CD4-positive, alpha-beta T cell treated with Interferon gamma for 1 hour (primary cell): ENCODE measurements around the gene FAM163A.

ENCODE experiments used
- DNase-seq: peaks from one replicate; pipeline ENCODE4 v3.0.0-alpha.2; 2020

Gene FAM163A

DNA sequence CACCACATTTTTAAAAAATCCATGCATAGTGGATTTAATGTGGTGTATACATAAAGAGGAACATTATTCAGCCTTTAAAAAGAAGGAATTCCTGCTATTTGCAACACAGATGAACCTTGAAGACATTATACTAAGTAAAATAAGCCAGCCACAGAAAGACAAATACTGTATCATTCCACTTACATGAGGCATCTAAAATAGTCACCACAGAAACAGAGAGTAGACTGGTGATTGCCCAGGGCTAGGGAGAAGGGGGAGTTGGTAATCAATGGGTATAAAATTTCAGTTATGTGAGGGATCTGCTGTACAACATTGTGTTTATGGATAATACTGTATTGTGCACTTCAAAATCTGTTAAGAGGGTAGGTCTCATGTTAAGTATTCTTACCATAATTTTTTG, 10.0 kb downstream of the FAM163A start:
- no peak for DNase-seq

DNA sequence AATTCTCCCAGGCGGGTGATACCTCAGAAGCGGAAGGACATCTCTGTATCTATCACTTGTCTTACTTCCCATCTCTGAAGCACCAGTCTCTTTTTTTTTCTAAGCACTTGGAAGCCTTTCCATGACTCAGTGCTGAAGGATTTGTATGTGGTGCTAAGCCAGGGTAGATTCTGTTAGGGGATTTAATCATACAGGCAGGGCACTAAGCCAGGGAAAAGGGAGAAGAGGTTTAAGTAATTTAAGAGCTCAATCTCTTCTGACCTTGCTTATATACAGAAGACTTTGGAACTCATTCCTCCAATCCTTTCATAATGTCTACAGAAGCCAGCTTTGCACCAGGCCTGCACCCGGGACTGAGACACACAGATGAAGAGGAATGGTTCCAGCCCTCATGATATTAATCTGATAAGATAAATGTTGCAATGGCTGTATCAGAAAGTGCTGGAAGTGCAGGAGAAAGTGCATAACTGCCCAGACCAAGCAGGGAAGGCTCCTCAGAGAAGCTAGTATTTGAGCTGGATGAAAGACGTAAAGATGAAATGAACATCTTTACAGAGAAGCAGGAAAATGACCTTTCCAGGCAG, 11.0 kb downstream of the FAM163A start:
- DNase-seq: no peak

DNA sequence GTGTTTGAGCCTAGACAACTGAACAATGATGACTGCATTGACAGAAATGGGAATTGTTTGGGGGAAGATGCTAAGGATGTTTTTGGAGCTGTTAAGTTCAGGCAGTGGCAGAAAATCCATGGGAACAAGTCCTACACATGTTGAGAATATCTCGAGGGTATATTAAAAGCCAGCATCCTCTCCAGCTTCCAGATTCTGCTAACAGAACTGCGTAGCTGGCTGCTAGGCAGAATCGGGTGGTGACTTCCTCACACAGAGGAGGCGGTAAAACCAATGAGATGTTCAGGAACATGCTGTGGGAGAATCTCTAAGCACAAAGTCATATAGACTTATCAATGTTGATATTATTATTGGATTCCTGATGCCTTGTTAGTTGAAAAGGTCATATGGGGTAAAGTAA, 14.8 kb downstream of the FAM163A start:
- no peak for DNase-seq

DNA sequence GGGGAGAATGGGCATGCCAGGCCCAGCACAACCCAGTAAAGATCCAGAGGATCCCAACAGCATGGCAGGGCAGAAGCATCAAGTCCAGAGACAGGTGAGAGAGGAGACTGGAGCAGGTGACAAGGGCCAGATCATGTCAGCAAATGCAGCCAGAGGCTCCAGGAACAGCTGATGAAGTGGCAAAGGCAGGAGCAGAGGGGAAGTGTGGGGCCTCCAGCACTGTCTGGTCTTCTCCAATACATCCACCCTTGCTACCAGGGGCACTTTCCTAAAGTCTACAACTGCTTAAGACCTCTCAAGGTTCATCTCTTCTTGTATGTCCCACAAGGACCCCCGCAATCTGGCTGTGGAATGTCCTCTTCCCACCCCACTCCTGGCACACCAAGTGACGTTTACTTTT, 17.4 kb downstream of the FAM163A start:
- DNase-seq: no peak

DNA sequence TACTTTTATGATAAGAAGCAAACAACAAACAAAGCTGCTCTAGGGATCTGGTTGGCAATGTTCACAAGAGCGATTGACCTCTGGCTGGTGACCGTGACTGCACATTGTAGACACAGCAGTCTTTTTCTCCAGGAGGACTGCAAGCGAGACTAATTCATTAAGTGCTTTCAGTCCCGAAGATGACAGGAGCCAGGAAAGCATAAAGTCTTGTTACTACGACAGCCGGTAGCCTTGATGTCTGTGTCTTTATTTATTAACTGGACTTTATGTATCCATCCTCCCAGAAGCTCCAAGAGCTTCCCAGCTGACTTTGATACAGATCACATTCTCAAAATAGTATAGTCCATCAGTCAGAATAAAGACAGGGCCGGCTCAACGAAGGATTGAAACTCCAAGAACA, 18.2 kb downstream of the FAM163A start:
- no peak for DNase-seq

DNA sequence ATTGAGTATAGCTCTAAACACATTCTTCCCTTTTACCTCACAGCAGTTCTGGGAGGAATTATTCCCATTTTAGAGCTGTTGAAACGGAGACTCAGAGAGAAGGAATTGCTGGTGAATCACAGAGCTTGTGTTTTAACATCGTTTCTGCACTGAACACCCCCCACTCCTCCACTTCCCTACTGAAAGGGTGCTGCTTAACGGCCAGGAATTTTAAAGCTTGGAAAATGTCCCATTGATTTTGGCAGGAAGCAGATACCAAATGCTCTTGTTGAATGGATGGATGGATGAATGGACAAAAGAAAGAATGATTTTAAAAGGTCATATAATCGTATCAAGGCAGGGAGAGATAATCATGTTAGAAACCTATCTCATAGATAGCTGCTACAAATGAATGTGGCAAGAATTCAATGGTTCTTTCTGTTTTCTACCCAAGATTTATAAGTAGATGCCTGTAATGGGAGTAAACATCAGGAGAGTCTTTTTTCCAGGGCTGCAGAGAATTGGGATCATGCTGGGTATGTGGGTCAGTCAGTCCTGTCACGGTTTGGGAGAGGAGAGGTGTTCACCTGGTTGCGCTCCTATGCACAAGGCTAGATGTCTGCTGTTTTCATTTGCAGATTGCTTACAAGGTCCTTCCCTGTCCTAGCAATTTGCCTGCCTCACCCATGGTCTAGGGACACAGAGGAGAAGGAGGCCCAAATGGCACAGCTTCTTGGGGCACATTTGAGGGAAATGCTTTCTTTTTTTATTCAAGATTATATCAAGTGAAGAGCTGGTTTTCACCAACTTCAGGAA, 19.0 kb downstream of the FAM163A start:
- no peak for DNase-seq

DNA sequence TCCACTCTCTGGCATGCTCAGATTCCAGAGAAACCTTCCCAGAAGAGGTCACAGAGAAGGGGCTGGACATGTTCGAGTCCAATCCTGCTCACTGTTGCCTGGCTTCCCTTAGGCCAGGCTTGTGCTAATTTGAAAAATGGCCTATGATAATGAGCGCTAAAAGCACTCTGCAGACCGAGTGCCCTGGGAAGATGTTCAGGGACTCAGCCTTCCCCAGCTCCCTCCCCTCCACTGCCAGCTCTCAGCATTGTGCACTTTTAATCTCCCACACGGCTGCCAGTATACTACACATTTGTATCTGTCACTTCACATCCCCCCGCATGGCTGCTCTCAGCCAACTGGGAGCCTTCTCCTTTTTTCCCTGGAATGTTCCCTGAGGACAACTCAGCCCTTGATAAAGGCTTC, 24.1 kb downstream of the FAM163A start:
- no peak for DNase-seq

DNA sequence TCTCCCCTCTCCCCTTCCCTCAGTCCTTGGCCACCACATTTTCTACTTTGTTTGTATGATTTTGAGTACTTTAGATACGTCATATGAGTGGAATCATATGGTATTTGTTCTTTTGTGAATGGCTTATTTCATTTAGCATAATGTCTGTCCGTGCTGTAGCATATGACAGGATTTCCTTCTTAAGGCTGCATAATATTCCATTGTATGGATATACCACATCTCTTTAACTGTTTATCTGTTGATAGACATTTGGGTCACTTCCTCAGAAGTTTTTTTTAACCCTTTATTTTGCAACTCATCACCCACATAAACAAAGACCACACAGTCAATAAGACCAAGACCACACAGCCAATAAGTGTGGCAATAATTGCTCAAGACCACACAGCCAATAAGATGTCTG, 24.9 kb downstream of the FAM163A start:
- DNase-seq: no peak

DNA sequence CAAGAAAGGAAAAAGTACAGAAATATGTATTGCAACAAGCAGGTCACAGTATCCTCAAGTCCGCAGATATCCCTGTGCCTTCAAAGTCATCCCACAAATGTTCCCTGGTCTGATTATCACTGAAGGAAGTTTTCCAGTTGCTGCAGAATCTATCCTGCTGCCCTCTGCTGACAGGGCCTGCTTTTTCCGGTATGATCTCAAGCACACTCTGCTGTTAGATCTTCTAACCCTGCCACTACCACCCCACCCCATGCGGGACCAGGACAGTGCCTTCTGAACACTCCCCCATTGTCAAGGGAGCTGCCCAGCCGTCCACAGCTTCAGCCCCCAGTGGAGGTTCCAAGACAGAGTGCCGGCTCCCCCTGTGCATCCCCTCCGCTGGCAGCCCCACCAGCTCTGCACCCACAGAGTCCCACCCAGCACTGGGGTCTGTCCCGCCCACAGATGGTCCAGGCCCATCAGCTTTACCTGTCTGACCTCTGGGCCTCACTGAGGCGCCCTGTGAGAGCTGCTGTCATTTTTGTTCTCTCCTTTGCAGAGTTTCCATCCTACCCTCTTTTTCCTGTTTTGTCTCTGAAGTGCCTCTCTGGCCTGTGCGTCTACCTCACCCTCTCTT, 27.9 kb downstream of the FAM163A start:
- no peak for DNase-seq

DNA sequence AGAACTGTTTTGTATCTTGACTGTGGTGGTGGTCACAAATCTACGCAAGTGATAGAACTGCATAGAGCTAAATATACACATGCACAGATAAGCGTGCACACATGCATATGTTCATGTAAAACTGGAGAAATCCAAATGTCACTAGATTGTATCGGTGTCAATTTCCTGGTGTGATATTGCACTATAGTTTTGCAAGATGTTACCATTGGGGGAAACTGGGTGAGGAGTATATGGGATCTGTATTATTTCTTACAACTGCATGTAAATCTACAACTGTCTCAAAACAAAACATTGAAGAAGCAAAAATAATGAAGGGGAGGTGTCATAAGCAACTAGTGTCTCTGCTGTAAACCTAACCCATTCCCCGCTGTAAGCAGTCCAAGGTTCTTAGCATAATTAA, 30.2 kb downstream of the FAM163A start:
- no peak for DNase-seq

DNA sequence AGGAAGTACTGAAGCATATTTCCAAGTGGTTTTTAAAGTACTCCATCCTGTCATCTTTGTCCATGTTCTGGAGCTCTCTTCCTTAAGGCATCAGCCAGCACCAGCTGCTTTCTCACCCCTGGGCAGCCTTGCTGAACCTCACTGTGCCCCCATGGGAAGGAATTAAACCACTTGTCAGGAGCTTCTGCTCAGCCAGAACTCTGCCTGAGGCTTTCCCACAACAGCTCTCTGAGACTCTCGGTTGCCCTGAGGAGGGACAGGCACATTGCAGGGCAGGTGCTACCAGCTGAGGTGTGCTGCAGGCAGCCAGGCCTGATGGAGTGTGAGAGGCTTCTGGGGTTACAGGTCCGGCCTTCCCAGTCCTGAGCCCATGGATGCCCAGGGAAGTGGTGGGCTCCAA, 30.9 kb downstream of the FAM163A start:
- no peak for DNase-seq

DNA sequence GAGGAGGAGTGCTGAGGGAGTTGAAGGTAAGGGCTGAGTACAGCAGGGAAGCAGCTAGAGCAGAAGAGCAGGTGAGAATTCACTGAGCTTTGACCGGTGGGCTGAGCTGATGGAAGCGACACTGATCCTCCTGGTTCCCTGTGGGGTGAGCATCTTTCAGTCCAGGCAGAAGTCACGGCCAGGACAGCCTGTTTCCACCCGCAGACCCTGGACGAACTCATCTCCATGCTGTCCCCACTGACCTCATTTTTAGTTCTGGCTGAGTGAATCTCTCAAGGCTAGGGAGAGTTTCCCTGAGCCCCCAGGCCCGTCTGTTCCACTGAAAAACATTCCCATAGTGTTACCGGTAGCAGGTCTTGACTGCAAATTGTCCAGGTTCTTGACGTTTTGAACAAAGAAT, 31.5 kb downstream of the FAM163A start:
- DNase-seq: no peak

DNA sequence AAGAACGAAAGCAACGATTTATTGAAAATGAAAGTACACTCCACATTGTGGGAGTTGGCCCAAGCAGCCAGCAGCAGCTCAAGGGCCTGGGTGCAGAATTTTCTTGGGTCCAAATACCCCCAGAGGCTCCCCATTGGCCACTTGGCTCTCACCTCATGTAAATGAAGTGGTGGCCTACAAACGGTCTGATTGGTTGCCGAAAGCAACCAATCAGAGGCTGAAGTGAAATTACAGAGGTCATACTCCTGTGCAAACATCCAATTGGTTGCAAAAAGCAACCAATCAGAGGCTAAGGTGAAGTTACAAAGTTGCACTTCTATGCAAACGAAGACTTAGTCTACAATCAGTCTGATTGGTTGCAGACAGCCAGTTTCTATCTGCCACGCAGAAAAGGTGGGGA, 31.9 kb downstream of the FAM163A start:
- no peak for DNase-seq

DNA sequence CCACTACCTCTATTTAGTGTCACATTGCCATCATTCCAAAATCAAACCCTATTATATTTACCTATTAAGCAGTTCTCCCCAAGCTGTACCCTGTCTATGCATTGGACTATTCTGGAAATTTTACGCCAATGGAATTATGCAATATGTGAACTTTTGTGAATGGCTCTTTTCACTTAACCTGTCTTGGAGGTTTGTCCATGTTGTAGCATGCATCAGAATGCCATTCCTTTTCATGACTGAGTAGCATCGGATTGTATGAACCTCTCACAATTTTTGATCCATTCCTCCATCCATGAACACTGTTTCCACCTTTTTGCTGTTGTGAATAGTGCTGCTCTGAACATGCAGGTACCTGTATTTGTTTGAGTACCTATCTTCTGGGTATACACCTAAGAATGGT, 33.7 kb downstream of the FAM163A start:
- no peak for DNase-seq

DNA sequence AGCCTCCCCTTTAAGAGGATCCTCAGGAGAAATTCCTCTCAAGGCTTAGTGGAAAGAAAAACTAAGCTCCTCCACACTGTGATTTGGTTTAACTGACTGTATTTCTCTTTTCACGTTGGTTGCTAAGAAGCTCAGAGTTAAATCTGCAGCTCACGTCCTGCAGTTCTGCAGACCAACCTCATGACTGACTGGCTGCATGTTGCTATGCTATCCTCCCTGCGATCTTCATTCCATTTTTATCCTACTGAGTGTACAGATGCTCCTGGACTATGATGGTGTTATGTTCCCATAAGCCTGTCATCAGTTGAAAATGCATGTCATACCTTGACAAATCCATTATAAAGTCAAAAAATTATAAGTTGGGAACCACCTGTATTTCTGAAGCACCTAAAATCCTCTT, 34.6 kb downstream of the FAM163A start:
- no peak for DNase-seq

DNA sequence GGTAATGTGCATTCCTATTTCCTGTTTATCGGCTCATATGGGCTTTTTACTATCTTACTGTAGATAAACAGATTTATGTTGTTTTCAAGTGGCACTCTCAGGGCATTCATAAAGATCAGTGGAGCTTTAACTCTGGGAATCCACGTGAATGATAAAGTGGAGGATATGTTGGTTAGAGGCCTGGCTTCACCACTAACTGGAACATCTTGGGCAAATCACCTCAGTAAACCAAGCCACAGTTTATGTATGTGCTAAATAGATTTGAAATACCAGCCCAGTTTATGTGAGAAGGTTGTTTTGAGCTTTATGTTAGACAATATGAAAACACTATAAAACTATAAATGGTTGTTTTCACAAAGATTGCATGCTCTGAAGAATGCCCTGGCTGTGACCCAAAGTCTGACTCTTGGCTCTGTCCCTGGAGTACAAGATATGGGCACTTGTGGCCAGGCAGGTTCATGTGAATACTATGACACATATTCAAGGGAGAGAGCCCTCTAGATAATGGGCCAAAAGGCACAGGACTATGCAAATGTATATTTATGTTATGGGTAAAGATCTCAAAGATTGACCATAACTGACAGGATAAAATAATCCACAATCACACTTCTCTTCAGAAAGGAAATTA, 36.7 kb downstream of the FAM163A start:
- DNase-seq: no peak

DNA sequence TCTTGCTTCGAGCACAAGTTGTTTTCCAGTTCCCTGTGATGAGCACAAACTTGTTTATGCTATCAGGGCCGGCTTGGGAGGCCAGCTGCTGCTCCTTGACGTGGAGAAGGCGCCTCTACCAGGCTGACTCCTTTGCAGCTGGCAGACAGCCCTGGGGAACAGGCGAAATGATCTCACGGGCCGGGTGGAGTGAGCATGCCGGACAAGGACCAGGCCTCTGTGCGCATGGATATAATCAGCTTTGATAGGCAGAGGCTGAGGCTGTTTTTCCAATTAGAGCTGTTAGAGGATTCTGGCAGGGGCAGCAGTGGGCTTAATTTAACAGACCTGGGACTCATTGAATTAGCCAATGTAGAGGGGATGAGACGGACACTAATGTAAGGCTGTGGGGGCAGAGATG, 38.9 kb downstream of the FAM163A start:
- no peak for DNase-seq

DNA sequence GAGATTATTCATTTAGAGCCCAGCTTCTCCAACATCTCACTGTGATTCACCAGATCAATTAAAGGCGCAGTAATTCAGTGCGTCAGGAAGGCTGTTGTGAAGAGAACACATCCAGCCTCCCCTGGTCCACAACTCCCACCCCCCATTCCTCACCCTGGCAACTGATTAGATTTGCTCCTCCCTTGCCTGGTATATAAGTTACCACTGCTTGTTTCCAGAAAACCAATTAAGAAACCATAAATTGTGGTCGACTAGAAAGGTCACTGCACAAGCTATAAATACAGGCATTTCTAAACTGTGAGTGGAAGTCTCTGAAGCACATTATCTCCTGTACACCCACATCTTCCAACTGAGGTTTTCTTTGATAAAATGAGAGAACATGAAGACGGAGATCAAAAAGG, 41.9 kb downstream of the FAM163A start:
- no peak for DNase-seq

DNA sequence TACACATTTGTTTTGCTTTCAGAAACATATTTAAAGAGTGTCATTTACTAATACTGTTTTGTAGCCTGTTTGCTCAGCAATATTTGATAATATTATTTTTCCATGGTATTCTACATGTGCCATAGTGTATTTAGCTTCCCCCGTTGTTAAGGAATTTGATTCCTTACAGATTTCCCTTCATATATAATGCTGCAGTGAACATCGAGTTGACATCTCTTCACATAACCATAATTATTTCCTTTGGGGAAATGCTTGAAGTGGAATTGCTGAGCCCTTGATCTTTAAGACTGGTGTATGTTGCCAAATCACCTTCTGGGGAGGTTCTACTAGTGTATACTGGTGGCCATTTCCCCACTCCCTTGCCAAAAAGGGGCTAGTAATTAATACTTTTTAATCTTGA, 42.6 kb downstream of the FAM163A start:
- DNase-seq: no peak

DNA sequence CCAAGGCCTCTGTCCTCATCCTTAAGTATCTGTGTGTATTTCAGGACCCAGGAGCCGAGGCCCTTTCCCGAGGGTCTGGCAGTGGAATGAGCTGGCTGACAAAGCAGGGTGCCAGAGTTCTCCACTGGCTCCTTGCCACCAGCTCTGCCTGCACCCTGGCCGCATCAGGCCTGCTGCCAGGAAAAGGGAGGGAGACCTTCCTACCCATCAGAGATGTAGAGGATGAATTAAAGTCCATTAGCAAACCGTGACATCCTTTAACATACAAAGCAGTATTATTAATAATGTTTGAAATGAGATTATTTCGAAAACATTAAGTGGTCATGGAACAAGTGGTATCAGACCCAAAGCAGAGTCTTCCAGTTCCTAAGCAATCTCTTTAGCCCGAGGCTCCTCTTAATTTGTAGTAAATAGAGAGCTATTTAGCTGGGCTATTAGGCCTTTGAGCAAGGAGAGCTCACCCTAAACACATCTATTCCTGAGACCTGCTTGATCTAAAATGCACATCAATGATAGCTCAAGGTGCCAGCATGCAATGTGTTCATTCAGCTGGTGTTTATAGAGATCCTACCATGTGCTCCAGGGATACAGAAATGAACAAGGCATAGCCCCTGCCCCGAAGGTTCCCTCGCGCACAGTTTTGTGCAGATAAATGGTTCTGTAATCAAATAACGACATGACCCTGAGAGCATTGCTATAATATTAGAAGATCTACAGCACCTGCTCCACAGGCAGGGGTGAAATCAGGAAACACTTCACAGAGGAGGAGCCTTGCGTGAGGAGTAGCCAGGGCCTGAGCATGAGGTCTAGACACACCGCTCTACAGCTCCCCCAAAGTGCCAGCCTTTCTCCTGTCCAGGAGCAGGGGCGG, 44.0 kb downstream of the FAM163A start:
- DNase-seq: no peak

DNA sequence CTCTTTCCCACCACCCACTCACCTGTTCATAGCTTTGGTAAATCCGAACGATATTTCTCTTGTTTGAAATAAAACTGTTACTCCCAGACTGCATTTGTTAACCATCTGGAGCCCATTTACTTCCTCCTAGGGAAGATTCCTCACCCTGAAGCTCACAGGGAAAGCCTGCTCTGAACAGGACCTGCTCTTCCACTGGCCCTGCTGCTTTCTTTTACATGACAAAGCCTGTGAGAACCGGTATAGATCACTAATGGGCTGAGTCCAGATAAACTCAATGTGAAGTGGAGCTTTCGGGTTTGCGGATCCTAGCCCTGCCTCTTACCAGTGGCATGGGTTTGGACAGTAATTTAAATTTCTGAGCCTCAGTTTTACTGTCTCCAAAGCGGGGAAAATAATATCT, 45.2 kb downstream of the FAM163A start:
- DNase-seq: no peak

DNA sequence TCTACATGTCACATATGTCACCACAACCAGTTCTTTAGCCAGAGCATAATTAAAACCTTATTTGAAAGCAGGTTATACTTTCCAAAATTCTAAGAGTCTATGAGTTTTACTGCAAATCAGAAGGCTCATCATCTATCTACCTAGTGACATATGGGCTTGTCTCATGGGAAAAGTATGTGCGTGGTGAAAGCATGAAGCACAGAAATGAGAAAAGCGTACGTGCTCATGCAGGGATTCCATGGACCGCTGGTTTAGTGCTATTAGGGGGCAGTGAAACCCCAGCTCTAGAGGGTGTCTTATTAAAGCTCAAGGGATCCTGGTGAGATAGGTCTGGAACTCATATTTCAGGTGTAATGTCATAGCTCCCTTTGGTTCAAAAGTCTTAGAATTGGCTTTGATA, 50.2 kb downstream of the FAM163A start:
- DNase-seq: no peak

DNA sequence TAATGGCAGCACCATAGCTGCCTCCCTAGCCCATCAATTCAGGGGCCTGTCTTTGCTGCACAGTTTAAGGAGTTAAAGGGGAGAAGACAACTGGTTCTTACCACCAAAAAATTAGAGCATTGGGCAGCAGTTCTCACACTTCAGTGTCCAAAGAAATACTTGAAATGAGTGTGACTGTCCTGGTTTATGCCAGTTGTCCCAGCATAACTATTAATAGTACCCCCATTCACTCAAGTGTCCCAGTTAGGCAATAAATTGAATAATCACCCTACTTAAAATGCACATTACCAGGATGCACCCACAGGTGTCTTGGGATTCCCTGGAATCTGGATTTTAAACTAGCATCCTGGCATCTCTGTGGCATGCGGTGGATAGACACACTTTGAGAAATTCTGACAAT, 51.1 kb downstream of the FAM163A start:
- no peak for DNase-seq
